HG02678 (cell line): ENCODE data around the gene MXI1.
A peak's percentile ranks its signal among the peaks of the same experiment; 100 is the strongest.
"Not testable (repeated sequence)": the region's sequence is repeated elsewhere in the genome, so short reads cannot be mapped to it uniquely, and the experiment has no call there.

Experiments used
- ATAC-seq: cut with Tn5 transposase; IDR thresholded peaks from one replicate; pipeline ENCODE4 v1.9.1; 2021; ENCODE audit warnings: mild to moderate bottlenecking, moderate library complexity; ENCODE audit not compliant: unreplicated experiment

Gene MXI1

DNA sequence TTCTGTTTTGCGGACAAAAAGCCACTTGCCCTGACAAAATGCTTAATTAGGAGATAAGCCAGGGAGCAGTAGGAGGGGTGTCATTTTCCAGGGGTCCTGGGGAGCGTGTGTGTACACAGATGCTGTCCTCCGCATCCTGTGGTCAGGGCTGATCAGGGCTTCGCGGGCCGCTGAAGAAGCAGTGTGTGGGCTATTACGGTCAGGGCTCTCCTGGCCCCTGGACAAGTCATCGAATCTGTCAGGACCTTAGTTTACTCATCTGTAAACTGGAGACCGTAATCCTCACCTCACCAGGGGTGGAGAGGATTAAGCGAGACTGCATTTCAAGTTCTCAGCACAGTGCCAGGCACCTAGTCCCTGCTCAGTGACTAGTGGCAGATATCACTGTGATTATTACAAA lies 26.0 kb upstream of the MXI1 start:
- ATAC-seq, result no peak

DNA sequence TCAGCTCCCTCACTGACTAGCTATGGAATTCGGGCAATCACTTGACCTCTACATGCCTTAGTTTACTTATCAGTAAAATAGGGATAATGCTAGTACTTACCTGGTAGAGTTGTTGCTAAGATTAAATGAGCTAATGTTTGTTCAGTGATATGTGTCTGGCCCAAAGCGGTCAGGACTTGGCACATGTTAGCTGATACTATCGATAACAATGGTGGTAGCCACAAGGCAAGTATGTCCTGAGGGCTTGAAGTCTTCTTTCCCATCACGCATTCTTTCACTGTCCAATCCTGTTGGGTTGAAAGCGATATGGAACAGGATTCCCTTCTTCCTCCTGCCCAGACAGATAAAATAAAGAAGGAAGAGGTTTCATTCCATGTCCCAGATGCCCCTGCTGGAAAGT lies 25.5 kb upstream of the MXI1 start:
- no peak for ATAC-seq

DNA sequence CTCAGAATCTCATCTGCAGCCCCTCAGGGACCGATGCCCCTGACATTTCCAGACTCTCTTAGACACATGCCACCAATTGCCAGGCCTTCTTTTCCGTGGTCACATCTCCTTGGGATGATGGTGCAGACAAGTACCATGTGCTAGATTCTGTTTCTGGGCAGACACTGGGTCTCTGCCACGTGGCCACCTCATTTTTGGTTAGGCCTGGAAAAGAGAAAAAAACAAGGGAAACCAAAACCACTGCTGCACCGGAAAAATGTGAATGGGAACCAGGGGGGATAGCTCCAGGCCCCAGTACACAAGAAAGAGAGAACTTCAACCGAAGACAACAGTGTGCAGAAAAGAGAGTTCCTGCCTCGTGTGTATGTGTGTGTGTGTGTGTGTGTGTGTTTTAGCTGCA lies 23.0 kb upstream of the MXI1 start:
- no peak for ATAC-seq

DNA sequence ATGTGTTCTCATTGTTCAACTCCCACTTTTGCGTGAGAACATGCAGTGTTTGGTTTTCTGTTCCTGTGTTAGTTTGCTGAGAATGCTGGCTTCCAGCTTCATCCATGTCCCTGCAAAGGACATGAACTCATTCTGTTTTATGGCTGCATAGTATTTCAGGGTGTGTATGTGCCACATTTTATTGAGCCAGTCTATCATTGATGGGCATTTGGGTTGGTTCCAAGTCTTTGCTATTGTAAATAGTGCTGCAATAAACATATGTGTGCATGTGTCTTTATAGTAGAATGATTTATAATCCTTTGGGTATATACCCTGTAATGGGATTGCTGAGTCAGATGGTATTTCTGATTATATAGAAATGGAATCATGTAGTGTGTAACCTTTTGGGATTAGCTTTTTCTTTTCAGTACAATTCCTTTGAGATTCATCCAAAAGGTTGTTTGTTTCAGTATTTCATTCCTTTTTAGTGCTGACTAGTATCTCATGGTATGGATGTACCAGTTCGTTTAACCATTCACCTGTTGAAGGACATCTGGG lies 21.7 kb upstream of the MXI1 start:
- not testable (repeated sequence) for ATAC-seq

DNA sequence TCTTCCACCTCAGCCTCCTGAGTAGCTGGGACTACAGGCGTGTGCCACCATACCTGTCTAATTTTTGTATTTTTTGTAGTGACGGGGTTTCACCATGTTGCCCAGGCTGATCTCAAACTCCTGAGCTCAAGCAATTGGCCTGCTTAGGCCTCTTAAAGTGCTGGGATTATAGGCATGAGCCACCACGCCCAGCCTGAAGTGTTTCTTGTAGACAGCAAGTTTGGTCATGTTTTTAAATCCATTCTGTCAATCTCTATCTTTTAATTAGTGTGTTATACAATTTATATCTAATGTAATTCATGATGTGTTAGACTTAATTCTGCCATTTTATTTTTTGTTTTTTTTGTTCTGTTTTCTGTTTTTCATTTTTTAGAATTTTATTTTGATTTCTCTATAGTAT lies 17.2 kb upstream of the MXI1 start:
- no peak for ATAC-seq

DNA sequence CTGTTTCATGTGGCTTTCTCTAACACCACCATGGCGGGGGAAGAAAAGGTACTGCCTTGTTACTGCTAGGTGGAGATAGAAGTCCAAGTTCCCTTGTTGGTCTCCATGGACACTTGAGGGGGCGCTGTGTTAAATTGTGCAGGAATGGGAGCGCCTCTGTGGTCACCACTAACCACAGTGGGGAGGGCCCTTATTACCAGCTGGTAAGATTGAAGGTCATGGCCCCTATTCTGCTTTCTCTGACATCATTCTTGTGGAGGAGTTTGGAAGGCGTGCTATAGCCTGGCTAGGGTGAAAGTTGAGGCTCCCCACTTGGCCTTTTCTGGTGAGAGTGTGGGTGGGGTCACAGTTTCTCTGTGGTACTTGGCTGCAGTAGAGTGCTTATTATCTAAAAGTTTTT lies 14.9 kb upstream of the MXI1 start:
- ATAC-seq, result peak; percentile 66

DNA sequence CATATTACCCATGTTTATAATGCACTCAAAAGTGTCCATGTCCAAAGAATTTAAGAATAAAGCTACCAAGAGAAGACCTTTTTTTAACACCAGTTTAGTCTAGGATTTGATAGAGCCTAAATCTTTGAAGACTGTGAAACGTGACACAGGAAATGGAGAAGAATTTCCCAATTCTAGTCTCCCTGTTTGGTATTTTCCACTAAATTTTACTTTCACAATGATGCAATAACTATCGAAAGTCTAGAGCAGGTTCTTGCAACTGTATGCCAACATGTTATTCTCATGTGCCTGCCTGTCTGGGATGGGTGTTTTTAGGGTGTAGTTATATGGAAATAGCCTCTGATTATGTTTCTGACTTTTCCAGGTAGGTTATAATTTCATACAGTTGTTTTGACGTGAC lies 6.9 kb upstream of the MXI1 start:
- ATAC-seq, result no peak

DNA sequence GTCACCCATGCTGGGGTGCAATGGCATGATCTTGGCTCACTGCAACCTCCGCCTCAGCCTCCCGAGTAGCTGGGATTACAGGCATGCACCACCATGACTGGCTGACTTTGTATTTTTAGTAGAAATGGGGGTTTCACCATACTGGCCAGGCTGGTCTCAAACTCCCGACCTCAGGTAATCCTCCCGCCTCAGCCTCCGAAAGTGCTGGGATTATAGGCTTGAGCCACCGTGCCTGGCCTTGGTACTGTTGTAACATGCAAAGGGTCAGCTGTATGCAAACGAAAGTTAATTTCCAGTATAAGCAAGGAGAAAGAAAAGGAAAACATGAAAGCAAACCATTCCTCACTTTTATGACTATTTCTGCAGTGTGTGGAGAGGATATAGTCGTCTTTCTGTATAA lies 6.4 kb upstream of the MXI1 start:
- not testable (repeated sequence) for ATAC-seq

DNA sequence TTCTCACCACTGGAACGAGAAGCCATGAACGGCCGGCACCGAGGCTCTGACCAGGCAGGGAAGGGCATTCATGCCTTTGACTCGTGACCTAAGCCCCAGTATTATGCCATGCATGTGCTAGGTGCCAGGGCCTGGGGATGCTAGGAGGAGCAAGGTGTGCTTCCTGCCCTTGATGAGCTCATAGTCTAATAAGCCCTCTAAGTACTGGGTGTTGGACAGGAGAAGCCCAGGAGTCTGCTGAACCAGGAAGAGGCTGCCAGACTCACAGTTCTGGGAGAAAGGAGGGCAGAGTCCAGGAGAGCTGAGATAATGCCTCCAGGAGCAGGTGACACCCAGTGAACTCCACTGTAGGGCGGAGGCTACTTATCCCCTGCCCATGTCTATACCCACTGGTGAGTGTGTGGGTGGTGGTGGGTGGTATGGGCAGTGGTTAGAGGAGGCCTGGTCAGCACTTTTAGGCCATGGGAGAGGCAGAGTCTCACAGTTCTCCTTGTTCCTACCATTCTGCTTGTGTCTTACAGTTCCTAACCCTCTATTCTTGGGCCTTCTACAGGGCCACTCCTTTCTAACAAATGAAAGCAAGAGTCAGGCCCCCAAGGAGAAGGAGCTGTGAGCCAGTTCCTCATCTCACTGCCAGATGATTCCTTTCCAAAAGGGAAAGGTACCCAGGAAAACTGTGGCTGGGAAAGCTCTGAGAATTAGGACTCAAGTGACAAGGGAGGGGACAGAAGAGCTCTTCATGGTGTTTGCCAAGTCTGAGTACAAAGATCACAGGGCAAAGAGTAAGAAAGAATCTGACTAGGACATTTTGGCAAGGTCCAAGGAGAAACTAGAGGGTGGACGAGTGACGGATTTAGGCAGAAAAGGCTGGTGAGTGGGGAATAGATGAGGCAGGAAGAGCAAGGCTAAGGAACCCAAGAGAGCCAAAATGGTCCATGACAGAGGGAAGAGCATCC lies 3.6 kb upstream of the MXI1 start:
- ATAC-seq, result no peak

DNA sequence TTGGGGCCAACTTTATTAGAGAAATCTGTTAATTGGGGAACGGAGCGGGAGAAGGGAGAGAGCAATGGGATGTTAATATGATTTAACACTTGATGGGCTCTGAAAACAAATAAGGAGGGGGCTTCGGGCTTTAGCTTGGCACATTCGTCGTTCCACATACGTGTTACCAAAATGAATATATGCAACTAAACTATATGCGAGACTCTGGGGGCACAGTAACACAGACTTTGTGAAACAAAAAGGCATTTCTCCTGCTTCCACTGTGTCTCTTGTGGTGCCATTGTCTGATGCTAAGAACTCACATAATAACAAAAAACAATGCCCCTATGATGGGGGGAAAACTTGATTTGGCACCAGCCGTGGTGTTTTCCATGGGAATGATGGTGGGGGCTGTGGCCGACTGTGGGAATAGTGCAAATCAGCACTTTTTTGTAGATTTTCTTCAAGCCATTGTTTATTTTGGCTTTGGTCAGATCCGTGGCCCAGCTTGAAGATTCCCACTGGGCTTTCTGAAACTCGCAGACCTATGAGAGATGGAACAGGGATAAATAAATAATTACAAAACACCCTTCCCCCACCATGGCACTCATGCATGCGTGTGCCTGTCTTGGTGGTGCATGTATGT lies 2.2 kb upstream of the MXI1 start:
- ATAC-seq, result no peak

DNA sequence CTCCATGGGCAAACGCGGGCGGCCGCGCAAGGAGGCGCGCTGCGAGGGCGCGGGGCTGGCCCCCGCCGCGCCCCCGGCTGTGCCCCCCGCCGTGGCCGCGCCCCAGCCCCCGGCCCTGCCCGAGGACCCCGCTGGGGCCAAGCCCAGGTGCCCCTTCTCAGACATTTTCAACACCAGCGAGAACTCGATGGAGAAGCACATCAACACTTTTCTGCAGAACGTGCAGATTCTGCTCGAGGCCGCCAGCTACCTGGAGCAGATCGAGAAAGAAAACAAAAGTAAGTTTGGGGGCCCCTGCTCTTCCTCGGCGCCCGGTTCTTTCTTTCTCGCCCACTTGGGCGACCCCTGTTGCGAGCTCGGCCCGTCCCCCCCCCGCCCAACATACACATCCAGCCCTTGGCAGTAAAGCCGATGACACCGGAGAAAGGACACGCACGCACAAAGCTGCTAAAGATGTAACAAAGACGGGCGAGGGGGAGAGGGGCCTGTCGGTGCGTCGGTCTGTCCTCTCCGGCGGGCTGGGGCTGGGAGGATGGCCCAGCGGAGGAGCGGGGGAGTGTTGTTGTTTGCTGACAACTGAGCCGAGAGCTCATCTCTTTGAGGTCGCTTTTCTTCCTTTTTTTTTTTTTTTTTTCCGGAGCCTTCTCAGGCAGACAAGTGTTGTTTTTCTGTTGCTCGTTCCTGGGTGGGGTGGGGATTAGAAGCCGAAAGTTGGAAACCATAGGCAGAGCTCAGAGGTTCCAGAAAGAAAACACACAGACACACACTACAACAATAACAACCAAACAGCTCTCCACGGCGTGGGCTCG lies 604 bp downstream of the MXI1 start:
- ATAC-seq, result no peak

DNA sequence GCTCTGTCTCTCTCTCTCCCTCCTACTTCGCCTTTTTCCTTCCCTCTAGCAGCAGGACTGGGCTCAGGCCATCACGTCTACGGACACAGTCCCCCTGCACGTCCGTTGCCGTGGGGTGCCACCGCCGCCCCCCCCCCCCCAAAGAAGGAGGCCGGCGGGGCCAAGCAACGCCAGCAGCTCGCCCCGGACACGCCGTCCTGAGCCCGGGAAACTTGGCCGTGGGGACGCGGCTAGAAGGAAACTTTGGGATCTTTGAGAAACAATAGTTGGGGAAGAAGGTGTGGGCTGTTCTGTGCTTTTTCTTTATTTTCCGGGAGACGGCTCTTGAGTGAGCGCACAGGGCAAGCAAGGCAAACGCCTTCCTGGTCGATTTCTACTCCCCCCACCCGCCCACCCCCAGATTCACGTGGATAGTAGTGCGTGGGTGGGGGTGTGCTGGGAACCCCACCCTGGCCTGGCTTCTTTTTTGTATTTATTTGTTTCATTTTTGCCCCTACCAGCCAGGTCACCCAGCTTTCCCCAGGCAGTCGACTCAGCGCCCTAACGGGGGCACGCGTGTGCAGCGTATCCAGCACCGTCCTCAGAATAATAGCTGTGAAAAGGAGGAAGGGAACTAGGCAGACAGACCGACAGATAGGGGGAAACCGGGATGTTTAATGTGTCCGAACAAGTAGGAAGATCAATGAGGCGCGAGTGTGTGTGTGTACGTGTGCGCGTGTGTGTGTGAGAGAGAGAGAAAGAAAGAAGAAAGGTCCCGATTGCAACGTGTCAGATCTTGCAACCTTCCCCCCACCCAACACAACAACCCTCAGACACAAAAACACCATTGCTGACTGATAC lies 1.4 kb downstream of the MXI1 start:
- ATAC-seq, result no peak

DNA sequence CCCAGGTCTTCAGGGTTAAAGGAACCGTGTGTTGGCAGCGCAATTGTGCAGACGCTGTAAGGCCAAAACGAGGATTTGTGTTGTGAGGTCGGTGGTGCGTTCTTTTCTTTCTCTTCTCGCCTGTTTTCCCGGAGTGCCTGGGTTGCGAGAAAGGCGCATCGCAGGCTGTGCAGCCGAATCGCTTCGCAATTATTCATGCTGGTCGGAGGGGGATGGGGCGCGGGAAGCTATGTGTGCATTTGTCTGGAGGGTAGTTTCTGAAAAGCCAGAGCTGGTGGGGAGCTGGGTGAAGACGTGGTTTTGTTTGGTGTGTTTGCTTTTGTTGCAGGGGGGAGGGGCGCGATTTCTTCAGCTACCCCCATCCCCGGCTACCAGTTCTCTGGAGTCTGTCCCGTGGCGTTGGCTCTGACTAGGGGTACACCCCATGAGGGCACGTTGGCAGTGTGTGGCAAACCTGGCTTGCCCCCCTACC lies 2.1 kb downstream of the MXI1 start:
- ATAC-seq, result no peak

DNA sequence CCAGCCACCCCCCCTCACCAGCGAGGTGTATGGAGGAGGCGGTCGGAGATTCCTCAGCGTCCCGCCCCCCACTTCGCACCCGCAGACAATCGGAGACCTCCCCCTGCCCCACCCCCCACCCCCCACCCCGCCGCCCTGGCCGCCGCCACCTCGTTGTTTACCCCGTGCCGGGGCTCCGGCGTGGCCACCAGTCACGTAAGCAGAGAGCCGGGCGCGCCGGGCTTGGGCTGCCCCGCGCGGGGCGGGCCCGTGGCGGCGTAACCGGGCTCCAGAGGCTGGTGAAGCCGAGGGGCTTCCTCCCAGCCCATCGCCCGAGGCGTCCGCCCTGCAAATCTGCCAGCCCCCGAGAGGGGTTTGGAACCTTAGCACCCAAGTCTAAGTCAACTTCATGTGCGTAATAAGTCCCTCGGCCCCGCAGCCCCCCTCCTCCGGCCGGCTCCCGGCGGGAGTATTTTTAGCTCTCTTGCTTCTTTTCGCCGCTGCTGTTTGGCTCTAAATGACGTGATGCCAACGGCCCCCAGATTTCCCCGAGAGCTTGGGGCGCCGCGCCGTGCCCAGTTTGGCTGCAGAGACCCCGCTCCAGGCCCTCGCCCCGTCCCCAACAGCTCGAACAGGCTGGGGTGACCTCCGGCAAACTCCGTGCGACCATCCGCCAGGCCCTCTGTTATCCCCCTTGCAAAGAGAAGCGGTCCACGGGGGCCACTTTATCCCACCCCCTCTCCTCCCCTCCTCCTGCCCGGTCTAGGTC lies 2.7 kb downstream of the MXI1 start:
- ATAC-seq, result no peak

DNA sequence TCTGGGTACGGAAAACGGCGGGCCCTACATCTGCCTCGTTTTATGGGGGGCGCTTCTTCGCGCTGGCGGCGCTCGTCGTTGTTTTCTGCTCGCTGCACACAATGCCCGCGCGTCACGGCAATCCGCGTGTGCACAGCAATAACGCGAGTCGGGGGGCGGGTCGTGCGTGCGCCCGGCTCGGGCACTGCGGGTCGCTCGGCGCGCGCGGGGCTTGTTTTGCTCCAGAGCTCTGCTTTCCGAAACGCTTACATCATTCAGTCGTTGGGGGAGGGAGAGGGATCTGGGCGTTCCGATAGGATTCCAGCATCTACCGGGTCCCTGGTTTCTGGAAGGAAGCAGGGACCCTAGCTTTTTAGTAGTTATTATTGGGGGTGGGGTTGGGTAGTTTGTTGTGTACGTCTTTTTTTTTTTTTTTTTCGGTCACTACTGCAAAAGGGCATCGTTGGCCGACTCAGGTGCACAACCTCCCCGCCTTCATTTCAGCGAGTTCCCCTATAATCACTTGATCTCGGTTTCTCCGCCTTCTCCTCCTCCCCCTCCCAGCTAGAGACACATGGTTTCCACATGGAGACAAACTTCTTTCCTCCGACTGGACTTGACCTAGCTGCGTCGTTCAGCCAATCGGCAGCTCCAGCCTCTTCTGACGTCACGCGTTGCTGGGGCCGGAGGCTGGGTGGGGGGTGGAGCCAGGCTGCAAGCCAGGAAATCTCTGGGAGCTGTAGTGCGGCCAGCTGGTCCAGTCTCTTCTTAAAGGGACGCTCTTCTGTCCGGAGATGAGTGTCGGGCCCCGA lies 3.5 kb downstream of the MXI1 start:
- ATAC-seq, result peak; percentile 74

DNA sequence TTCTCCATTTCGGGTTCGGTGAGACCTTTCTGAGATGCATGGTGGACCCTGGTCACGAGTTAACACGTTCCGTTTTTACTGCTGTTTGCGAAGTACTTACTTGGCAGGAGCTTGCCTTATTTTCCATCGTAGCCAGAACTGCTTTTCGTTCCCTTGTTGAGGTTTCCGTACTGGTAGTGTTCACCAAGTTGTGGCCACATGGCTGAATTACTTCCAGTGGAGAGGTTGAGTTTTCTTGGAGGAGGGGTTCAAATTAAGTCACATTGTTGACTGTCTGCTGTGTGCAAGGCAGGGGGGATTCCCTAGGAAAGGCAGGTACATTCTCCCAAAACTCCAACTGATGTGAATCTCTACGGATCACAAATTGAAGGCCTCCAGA lies 4.0 kb downstream of the MXI1 start:
- ATAC-seq, result no peak

DNA sequence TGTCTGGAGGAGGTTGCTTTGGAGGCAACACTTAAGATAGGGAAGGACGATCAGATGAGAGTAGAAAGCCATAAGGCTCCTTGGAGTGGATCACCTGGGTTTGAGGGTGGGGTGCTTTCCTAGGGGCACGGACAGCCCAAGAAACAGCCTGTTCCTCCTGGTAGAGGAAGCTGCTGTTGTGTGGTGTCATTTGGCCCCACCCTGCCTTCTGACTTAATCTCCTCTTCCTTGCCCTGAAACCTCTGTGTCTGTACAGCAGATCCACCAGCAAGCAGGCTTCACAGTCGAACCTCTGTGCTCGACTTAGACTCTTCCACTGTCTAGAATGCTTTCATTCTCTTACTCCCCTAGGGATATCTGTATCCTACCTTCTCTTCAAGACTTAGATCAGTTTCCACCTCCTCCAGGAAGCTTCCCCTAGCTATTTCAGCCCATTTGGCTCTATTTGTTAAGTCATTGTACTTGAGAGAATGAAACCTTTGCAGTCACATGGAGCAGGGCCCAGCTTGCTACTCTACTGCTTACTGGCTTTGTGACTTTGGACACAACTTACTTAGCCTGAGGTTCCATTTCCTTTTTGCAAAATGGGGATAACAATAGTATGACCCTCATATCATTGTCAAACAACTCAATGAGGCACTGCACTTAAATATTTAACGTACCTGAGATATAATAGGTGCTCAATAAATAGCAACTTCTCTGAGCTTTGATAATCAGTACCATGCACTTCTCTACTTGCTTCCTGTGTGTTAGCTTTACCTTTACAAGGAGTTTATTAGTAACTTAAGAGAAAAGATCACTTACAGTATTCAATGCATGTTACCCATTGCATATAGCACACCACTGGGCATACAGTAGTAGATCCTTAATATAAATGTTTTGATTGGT lies 5.0 kb downstream of the MXI1 start:
- no peak for ATAC-seq

DNA sequence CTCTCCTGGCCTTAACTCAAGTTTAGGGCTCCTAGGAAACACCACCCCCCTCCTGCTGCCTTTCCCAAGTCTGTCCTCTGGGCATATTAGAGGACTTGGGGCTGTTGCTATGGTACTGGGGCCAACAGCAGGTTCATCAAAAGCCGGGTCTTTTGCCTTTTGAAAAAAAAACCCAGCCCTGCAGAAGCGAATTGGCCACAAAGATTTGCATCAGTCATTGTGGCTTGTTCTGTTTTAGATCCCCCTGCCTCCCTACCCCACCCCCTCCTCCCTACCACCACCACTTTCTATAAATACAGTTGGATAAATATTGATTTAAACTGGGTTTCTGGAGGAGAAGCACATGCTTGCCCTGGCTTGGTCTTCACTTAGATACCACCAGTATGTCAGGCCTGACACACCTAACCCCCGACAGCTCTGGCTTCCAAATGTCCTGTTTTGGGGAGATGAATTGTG lies 7.0 kb downstream of the MXI1 start:
- peak; percentile 38 for ATAC-seq
